Measurements from ENCODE around the gene EPHB1.

GRCh38 chr3:135235541-135235940 is 440.5 kb downstream of the EPHB1 start:
- TF ChIP-seq SPI1 (IDR thresholded peaks at IDR 0.05; ENCODE audit: low read depth, low read length) (no peak), POLR2AphosphoS5 (IDR thresholded peaks at IDR 0.05; ENCODE audit: low read depth, low read length) (no peak), POU2F2 (IDR thresholded peaks at IDR 0.05; ENCODE audit: low read depth, low read length) (no peak), POLR2A (IDR thresholded peaks at IDR 0.05; ENCODE audit: low read depth, low read length) (no peak)

Data from GM12891 (cell line).